SK-N-SH (cell line): Measurements from ENCODE around the gene MT2A. TPM values are rescaled to one million over a fixed set of nuclear protein-coding genes. Genes with fewer than 3 reads are reported as not detected.

Experiments
- CTCF ChIA-PET: fragments of 300-600, 350-600 bp; formaldehyde crosslinking; extraction: SDS; loops from one replicate; lab custom pipeline; 2021; lab: Yijun Ruan, JAX
- POLR2A ChIA-PET: fragments of 350-600 bp; sonication (Branson Sonifier 250); formaldehyde crosslinking; extraction: SDS; loops from one replicate; lab custom pipeline; 2020; ENCODE audit warnings: antibody characterized with exemption, inconsistent platforms; lab: Yijun Ruan, JAX
- DNase-seq: peaks from one replicate; pipeline ENCODE4 v3.0.0; 2012
- H2AFZ ChIP-seq: fragments of 200-600 bp; sonication (generic); 2 replicates; pipeline ENCODE4 v1.8.1; 2016; ENCODE audit warnings: antibody characterized with exemption, mild to moderate bottlenecking, low read depth
- H3F3A ChIP-seq: fragments of 200-600 bp; sonication (generic); replicated peaks from 2 replicates; pipeline ENCODE3; 2016; ENCODE audit warnings: antibody characterized with exemption, mild to moderate bottlenecking; ENCODE audit not compliant: insufficient read depth
- H3K27ac ChIP-seq, 2 experiments: fragments of 200-500 bp in 1 of 2; fragments of 200-600 bp in 1 of 2; sonication (Bioruptor generic) in 1 of 2; sonication (generic), shearing (Covaris generic) in 1 of 2; 2 replicates each; pipeline versions ENCODE4 v1.5.1 to v1.6.1; 2014 to 2016; ENCODE audit warnings: low read depth in 2 of 2, inconsistent platforms in 1 of 2, low read length in 1 of 2, mild to moderate bottlenecking in 1 of 2, mixed read lengths in 1 of 2
- H3K27me3 ChIP-seq: fragments of 200-600 bp; sonication (generic), shearing (Covaris generic); 2 replicates; pipeline ENCODE4 v1.6.1; 2016; ENCODE audit warnings: mixed run types; ENCODE audit not compliant: insufficient read depth
- H3K36me3 ChIP-seq, 2 experiments: fragments of 200-500 bp in 1 of 2; fragments of 200-600 bp in 1 of 2; sonication (Bioruptor generic) in 1 of 2; sonication (generic) in 1 of 2; replicated peaks in 1 of 2; 2 replicates each; pipeline versions ENCODE3 to v1.5.1; 2014 to 2016; ENCODE audit warnings: low read length in 1 of 2, mild to moderate bottlenecking in 1 of 2; ENCODE audit not compliant: insufficient read depth in 2 of 2, control insufficient read depth in 1 of 2
- H3K4me1 ChIP-seq, 2 experiments: fragments of 200-500 bp in 1 of 2; fragments of 200-600 bp in 1 of 2; sonication (Bioruptor generic) in 1 of 2; sonication (generic), shearing (Covaris generic) in 1 of 2; 2 replicates each; pipeline versions ENCODE4 v1.5.1 to v1.6.1; 2014 to 2016; ENCODE audit warnings: low read depth in 1 of 2, low read length in 1 of 2, mixed run types in 1 of 2; ENCODE audit not compliant: insufficient read depth in 2 of 2, control insufficient read depth in 1 of 2
- H3K4me2 ChIP-seq: fragments of 200-600 bp; sonication (generic), shearing (Covaris generic); 2 replicates; pipeline ENCODE4 v1.6.1; 2017; ENCODE audit warnings: mixed run types
- H3K4me3 ChIP-seq, 2 experiments: fragments of 200-500 bp in 1 of 2; fragments of 200-600 bp in 1 of 2; sonication (Bioruptor generic) in 1 of 2; sonication (generic), shearing (Covaris generic) in 1 of 2; 2 replicates each; pipeline versions ENCODE4 v1.5.1 to v1.8.1; 2014 to 2016; ENCODE audit warnings: low read depth in 2 of 2, inconsistent platforms in 1 of 2, low read length in 1 of 2, mild to moderate bottlenecking in 1 of 2, mixed read lengths in 1 of 2, moderate library complexity in 1 of 2
- H3K79me2 ChIP-seq: fragments of 200-600 bp; sonication (generic); 2 replicates; pipeline ENCODE4 v1.8.1; 2017; ENCODE audit warnings: mild to moderate bottlenecking; ENCODE audit not compliant: insufficient read depth
- H3K9ac ChIP-seq: fragments of 200-600 bp; sonication (generic); 2 replicates; pipeline ENCODE4 v1.6.1; 2017; ENCODE audit warnings: mixed run types
- H3K9me2 ChIP-seq: fragments of 200-600 bp; sonication (generic); 2 replicates; pipeline ENCODE4 v1.6.1; 2017; ENCODE audit warnings: mixed run types
- H3K9me3 ChIP-seq: fragments of 200-600 bp; sonication (generic); 2 replicates; pipeline ENCODE4 v1.6.1; 2017; ENCODE audit warnings: mixed run types, mild to moderate bottlenecking, moderate library complexity
- H4K20me1 ChIP-seq: fragments of 200-600 bp; sonication (generic); 2 replicates; pipeline ENCODE4 v1.6.1; 2017; ENCODE audit warnings: mild to moderate bottlenecking, mixed run types; ENCODE audit not compliant: insufficient read depth
- EZH2phosphoT487 ChIP-seq: fragments of 200-600 bp; sonication (generic); IDR thresholded peaks from 2 replicates; pipeline ENCODE4 v1.6.1; 2017; ENCODE audit warnings: low read depth, mixed run types, mild to moderate bottlenecking, antibody characterized with exemption, moderate library complexity, borderline replicate concordance
- FOSL2 ChIP-seq: IDR thresholded peaks from 2 replicates; pipeline ENCODE4 v1.4.0; 2012; ENCODE audit warnings: low read depth, mild to moderate bottlenecking, moderate library complexity, borderline replicate concordance
- FOXJ3 ChIP-seq: sonication (generic); formaldehyde crosslinking; IDR thresholded peaks from 2 replicates; pipeline ENCODE4 v1.5.1; 2020; ENCODE audit warnings: mild to moderate bottlenecking, missing genetic modification reagents
- GABPA ChIP-seq: IDR thresholded peaks from 2 replicates; pipeline ENCODE4 v1.4.0; 2012; ENCODE audit warnings: low read depth, mild to moderate bottlenecking
- MEF2A ChIP-seq: IDR thresholded peaks from 2 replicates; pipeline ENCODE4 v1.4.0; 2012; ENCODE audit warnings: low read depth, borderline replicate concordance
- NRF1 ChIP-seq: IDR thresholded peaks from 2 replicates; pipeline ENCODE4 v1.6.1; 2012; ENCODE audit warnings: low read depth, mild to moderate bottlenecking, low read length
- RFX5 ChIP-seq: IDR thresholded peaks from 2 replicates; pipeline ENCODE4 v1.6.1; 2012; ENCODE audit warnings: mild to moderate bottlenecking, improper control_type of control experiment, low read length
- RXRA ChIP-seq: IDR thresholded peaks from 2 replicates; pipeline ENCODE4 v1.4.0; 2012; ENCODE audit warnings: low read depth, mild to moderate bottlenecking, borderline replicate concordance
- SIN3A ChIP-seq: IDR thresholded peaks from 2 replicates; pipeline ENCODE4 v1.6.1; 2012; ENCODE audit warnings: low read depth, mild to moderate bottlenecking, low read length, moderate library complexity, borderline replicate concordance
- SMC3 ChIP-seq: IDR thresholded peaks from 2 replicates; pipeline ENCODE4 v1.6.1; 2012; ENCODE audit warnings: low read depth, low read length, improper control_type of control experiment
- TCF12 ChIP-seq: IDR thresholded peaks from 2 replicates; pipeline ENCODE4 v1.4.0; 2012
- TEAD4 ChIP-seq: IDR thresholded peaks from 2 replicates; pipeline ENCODE4 v1.4.0; 2012; ENCODE audit warnings: mild to moderate bottlenecking, borderline replicate concordance; ENCODE audit not compliant: insufficient read depth
- WGBS: methylation state at CpG from one replicate; pipeline ENCODE4 v1.1.6; 2017; ENCODE audit warnings: low lambda C conversion rate; 5-methylcytosine and 5-hydroxymethylcytosine counted together
- polyA plus RNA-seq, 3 experiments: library from polyadenylated mRNA; depleted of rRNA; stranded (reverse); fragments of >200 nt; gene quantifications; 2 replicates each; pipeline ENCODE4 v1.2.3, GENCODE V29; 2012
- TF ChIP-seq, protein P1 (sequence below): fragments of 150-350 bp; IDR thresholded peaks from 2 replicates; pipeline ENCODE4 v1.6.1; 2017; ENCODE audit warnings: antibody characterized with exemption, low read length, low read depth, borderline replicate concordance
- TF ChIP-seq, protein P2 (sequence below): IDR thresholded peaks from 2 replicates; pipeline ENCODE4; 2012
- TF ChIP-seq, protein P3 (sequence below): IDR thresholded peaks from 2 replicates; pipeline ENCODE4 v1.6.1; 2012; ENCODE audit warnings: mild to moderate bottlenecking, low read depth, low read length, moderate library complexity

Gene MT2A
- polyA plus RNA-seq, 1 of the 3 experiments (the other 2 are of a cell fraction), result 133 TPM

DNA sequence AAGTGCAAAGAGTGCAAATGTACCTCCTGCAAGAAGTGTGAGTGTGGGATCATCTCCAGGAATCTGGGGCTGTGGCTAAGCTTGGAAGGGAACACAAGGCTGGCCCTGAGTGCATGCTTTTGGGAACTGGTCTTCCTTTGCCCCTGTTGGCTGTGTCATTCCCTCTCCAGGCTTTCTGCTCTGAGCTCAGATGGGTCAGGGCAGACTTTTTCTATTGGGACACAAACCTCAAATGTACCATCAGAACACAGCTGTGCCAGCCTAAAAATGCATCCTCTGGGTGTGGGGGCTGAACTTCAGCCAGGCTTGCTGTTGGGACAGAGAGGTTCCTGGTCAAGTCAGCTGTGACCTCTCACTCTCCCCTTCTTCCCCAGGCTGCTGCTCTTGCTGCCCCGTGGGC, 44.2 kb downstream of the MT2A start:
- TF ChIP-seq FOXJ3 (CRISPR knock-in tag), result no peak
- TF ChIP-seq RXRA, result no peak
- TF ChIP-seq MEF2A, result no peak
- TF ChIP-seq FOSL2, result no peak
- TF ChIP-seq, protein P1, sequence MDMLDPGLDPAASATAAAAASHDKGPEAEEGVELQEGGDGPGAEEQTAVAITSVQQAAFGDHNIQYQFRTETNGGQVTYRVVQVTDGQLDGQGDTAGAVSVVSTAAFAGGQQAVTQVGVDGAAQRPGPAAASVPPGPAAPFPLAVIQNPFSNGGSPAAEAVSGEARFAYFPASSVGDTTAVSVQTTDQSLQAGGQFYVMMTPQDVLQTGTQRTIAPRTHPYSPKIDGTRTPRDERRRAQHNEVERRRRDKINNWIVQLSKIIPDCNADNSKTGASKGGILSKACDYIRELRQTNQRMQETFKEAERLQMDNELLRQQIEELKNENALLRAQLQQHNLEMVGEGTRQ, result no peak
- no peak for TF ChIP-seq SMC3
- no peak for TF ChIP-seq TCF12
- TF ChIP-seq, protein P2, sequence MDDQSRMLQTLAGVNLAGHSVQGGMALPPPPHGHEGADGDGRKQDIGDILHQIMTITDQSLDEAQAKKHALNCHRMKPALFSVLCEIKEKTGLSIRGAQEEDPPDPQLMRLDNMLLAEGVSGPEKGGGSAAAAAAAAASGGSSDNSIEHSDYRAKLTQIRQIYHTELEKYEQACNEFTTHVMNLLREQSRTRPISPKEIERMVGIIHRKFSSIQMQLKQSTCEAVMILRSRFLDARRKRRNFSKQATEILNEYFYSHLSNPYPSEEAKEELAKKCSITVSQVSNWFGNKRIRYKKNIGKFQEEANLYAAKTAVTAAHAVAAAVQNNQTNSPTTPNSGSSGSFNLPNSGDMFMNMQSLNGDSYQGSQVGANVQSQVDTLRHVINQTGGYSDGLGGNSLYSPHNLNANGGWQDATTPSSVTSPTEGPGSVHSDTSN, result no peak
- TF ChIP-seq, protein P3, sequence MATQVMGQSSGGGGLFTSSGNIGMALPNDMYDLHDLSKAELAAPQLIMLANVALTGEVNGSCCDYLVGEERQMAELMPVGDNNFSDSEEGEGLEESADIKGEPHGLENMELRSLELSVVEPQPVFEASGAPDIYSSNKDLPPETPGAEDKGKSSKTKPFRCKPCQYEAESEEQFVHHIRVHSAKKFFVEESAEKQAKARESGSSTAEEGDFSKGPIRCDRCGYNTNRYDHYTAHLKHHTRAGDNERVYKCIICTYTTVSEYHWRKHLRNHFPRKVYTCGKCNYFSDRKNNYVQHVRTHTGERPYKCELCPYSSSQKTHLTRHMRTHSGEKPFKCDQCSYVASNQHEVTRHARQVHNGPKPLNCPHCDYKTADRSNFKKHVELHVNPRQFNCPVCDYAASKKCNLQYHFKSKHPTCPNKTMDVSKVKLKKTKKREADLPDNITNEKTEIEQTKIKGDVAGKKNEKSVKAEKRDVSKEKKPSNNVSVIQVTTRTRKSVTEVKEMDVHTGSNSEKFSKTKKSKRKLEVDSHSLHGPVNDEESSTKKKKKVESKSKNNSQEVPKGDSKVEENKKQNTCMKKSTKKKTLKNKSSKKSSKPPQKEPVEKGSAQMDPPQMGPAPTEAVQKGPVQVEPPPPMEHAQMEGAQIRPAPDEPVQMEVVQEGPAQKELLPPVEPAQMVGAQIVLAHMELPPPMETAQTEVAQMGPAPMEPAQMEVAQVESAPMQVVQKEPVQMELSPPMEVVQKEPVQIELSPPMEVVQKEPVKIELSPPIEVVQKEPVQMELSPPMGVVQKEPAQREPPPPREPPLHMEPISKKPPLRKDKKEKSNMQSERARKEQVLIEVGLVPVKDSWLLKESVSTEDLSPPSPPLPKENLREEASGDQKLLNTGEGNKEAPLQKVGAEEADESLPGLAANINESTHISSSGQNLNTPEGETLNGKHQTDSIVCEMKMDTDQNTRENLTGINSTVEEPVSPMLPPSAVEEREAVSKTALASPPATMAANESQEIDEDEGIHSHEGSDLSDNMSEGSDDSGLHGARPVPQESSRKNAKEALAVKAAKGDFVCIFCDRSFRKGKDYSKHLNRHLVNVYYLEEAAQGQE, result no peak
- no peak for TF ChIP-seq GABPA
- no peak for TF ChIP-seq EZH2phosphoT487
- no peak for TF ChIP-seq TEAD4
- no peak for TF ChIP-seq NRF1
- TF ChIP-seq SIN3A, result no peak
- no peak for TF ChIP-seq RFX5
- no peaks in the 10 kb centered on the region for H3K9me3 ChIP-seq
- no peak overlapping the region for H3K9ac ChIP-seq
- H3K36me3 ChIP-seq, result no peaks in the 10 kb centered on the region
- H3K79me2 ChIP-seq, result no peaks in the 10 kb centered on the region
- DNase-seq, result no peak
- H2AFZ ChIP-seq, result no peak overlapping the region
- POLR2A ChIA-PET, result no interaction called here
- no peaks in the 10 kb centered on the region for H4K20me1 ChIP-seq
- H3F3A ChIP-seq, result no peaks in the 10 kb centered on the region
- CTCF ChIA-PET, result no interaction called here
- H3K9me2 ChIP-seq, result no peaks in the 10 kb centered on the region
- no peak overlapping the region for H3K27ac ChIP-seq
- H3K4me2 ChIP-seq, result no peak overlapping the region
- WGBS, result 33% methylated on average over 1 of the region's 1 CpG
- H3K4me1 ChIP-seq, result peaks cover 0 to 8% of the 10 kb centered on the region in 2 experiments; a peak in 2 of 4 replicates
- H3K27me3 ChIP-seq, result 0 out of 2 replicates have a peak, but pooled peaks cover under 1% of the 10 kb centered on the region
- H3K4me3 ChIP-seq, result no peak overlapping the region
